BE2C (cell line): ENCODE measurements around the gene AFP.

Experiments used
- DNase-seq: peaks from one replicate; pipeline ENCODE4 v3.0.0-alpha.2; 2020
- H3K27me3 ChIP-seq: fragments of 250-450 bp; sonication (Bioruptor Pico); 2 replicates; pipeline ENCODE4 v1.5.1; 2020; ENCODE audit warnings: mild to moderate bottlenecking
- H3K36me3 ChIP-seq: fragments of 250-450 bp; sonication (Bioruptor Pico); 2 replicates; pipeline ENCODE4 v1.5.1; 2020; ENCODE audit warnings: mild to moderate bottlenecking
- H3K4me1 ChIP-seq: fragments of 250-450 bp; sonication (Bioruptor Pico); 2 replicates; pipeline ENCODE4 v1.5.1; 2020
- H3K4me3 ChIP-seq: 2 replicates; pipeline ENCODE4 v1.5.1; 2011; ENCODE audit warnings: low read depth, low read length
- H3K9me3 ChIP-seq: fragments of 250-450 bp; sonication (Bioruptor Pico); 2 replicates; pipeline ENCODE4 v1.5.1; 2020
- TF ChIP-seq, protein P1 (sequence below): IDR thresholded peaks from 2 replicates; pipeline ENCODE4 v1.5.1; 2012; ENCODE audit warnings: mild to moderate bottlenecking, low read depth, low read length

Gene AFP

DNA sequence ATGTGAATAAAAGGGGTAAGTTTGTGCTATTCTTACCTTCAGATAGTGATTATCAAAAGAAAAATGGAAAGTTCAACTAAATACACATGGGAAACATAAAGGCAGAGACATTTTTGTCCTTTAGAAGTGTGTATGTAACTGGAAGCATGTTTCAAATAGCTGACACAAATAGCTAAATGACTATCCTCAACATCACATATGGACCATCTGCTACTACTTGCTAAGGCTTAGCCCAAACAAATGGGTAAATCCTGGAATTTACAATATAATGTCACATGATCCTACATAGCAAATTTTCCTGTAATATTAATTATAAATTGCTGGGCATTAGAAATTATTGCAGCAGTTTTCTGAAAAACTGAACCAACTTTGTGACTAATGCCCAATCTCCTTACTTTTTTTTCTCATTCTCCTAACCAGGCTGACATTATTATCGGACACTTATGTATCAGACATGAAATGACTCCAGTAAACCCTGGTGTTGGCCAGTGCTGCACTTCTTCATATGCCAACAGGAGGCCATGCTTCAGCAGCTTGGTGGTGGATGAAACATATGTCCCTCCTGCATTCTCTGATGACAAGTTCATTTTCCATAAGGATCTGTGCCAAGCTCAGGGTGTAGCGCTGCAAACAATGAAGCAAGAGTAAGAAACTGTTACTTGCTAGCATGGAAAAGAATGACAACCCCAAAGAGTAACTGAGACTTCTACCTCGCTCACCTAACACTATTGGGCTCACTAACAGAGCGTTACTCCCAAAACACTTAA is 16.1 kb downstream of the AFP start:
- H3K36me3 ChIP-seq: no peaks in the 10 kb centered on the region
- H3K4me1 ChIP-seq: no peaks in the 10 kb centered on the region
- no peak for DNase-seq
- 0 out of 2 replicates have a peak, but pooled peaks cover 3% of the 10 kb centered on the region for H3K27me3 ChIP-seq
- no peak overlapping the region for H3K4me3 ChIP-seq
- no peaks in the 10 kb centered on the region for H3K9me3 ChIP-seq
- TF ChIP-seq, protein P1, sequence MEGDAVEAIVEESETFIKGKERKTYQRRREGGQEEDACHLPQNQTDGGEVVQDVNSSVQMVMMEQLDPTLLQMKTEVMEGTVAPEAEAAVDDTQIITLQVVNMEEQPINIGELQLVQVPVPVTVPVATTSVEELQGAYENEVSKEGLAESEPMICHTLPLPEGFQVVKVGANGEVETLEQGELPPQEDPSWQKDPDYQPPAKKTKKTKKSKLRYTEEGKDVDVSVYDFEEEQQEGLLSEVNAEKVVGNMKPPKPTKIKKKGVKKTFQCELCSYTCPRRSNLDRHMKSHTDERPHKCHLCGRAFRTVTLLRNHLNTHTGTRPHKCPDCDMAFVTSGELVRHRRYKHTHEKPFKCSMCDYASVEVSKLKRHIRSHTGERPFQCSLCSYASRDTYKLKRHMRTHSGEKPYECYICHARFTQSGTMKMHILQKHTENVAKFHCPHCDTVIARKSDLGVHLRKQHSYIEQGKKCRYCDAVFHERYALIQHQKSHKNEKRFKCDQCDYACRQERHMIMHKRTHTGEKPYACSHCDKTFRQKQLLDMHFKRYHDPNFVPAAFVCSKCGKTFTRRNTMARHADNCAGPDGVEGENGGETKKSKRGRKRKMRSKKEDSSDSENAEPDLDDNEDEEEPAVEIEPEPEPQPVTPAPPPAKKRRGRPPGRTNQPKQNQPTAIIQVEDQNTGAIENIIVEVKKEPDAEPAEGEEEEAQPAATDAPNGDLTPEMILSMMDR: no peak

DNA sequence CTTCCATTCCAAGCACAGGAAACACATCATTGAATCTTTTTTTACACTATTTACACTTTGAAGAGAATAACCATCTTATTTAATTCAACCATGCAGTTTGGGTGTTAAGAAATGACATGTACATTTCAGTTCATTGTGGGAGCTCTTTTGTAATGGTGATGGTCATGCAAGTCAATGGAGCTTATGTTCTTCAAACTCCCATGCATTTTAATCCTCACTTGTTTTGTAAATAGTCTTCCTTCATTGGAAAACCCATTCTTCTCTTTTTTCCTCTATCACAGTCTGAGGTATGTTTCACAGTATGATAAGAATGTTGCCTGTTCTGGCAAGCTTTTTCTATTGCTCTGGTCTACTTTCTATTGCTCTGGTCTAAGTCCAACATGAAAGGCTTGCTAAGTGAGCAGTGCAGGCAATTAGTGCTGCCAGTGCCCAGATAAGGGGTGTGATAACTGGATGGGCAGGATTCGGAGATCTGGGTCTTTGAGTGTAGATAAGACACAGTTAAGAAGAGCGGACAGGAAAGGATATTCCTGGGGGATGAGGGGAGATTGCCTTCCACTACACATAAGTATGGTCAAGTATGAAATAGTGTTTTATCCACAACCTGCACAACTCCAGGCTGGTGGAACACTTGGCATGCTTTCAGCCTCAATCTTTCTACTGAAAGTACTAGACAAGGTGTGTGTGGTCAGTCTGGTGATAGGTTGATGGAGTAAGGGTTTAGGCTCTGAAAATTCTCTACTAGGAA is 17.1 kb downstream of the AFP start:
- TF ChIP-seq, protein P1: no peak
- no peak for DNase-seq
- no peaks in the 10 kb centered on the region for H3K27me3 ChIP-seq
- H3K9me3 ChIP-seq: no peaks in the 10 kb centered on the region
- no peaks in the 10 kb centered on the region for H3K36me3 ChIP-seq
- H3K4me3 ChIP-seq: no peak overlapping the region
- H3K4me1 ChIP-seq: no peaks in the 10 kb centered on the region

- H3K4me3 ChIP-seq: no peak overlapping the region
- no peak for DNase-seq
- no peaks in the 10 kb centered on the region for H3K36me3 ChIP-seq
- no peaks in the 10 kb centered on the region for H3K4me1 ChIP-seq
- TF ChIP-seq, protein P1: no peak
- H3K9me3 ChIP-seq: no peaks in the 10 kb centered on the region
- no peaks in the 10 kb centered on the region for H3K27me3 ChIP-seq
Measured at GRCh38 chr4:73453701-73454005, 17.6 kb downstream of the AFP start.

- Histone ChIP-seq H3K36me3 (no peaks in the 10 kb centered on the region), H3K4me3 (no peak overlapping the region), H3K27me3 (no peaks in the 10 kb centered on the region), H3K4me1 (no peaks in the 10 kb centered on the region), H3K9me3 (no peaks in the 10 kb centered on the region)
- no peak for DNase-seq
- TF ChIP-seq, protein P1: no peak
Measured at GRCh38 chr4:73454920-73455319, 18.9 kb downstream of the AFP start.

DNA sequence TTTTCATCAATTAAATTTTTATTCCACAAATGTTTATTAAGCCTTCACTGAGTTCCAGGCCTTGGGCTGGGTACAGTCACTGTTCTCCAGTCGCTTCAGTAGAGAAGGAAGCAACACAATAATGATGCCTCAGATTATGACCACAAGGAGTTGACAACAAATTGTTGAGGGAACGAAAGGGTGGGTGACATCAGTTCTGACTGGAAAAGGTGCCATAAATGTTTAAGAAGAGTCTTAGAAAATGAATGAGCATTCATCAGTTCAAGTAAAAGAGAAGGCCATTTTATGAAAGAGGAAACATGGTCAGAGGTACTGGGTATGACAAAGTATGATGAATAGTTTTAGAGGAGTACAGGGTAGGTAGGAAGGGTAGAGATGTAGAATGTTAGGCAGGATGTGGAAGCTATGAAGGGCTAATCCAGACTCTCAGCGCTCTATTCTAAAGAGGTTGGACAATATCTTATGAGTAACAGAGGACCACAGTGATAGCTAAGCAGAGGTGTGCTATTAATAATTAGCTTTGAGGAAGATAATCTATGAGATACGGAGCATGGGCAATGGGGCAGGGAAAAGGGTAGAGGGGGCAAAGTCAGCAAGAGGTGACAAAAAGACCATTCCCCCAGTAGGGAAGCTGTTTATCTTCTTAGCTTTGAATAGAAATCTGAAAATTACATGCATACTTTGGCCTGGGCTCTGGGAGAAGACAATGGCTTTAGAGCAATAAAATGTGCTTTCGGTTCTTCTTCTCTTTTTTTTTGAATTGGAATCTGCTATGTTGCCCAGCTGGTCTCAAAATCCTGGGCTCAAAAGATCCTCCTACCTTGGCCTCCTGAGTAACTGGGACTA is 20.4 kb downstream of the AFP start:
- Histone ChIP-seq H3K27me3 (no peaks in the 10 kb centered on the region), H3K36me3 (no peaks in the 10 kb centered on the region), H3K9me3 (no peaks in the 10 kb centered on the region), H3K4me3 (no peak overlapping the region), H3K4me1 (no peaks in the 10 kb centered on the region)
- no peak for DNase-seq
- TF ChIP-seq, protein P1: no peak
